Mucosa of descending colon (tissue), 3 donors: ENCODE results near the gene DCDC1. TPM values are rescaled to one million over a fixed set of nuclear protein-coding genes. Genes with fewer than 3 reads are reported as not detected.

Experiments used
- ATAC-seq: fragments of 200-7000 bp; cut with Tn5 transposase; one replicate; pipeline ENCODE4 v1.9.1; 2020; ENCODE audit warnings: mild to moderate bottlenecking, moderate library complexity
- DNase-seq, 3 donors: peaks; one replicate each; pipeline ENCODE4 v3.0.0-alpha.2; 2020
- H3K36me3 ChIP-seq: fragments of 200-600 bp; one replicate; pipeline ENCODE4 v1.8.0; 2021; ENCODE audit warnings: low read depth, mild to moderate bottlenecking
- H3K4me1 ChIP-seq: fragments of 200-600 bp; one replicate; pipeline ENCODE4 v1.8.0; 2021; ENCODE audit warnings: low read depth, mild to moderate bottlenecking
- H3K4me3 ChIP-seq: fragments of 200-600 bp; one replicate; pipeline ENCODE4 v1.8.0; 2021; ENCODE audit warnings: mild to moderate bottlenecking
- H3K9me3 ChIP-seq: fragments of 200-600 bp; one replicate; pipeline ENCODE4 v1.8.0; 2021; ENCODE audit warnings: mild to moderate bottlenecking
- CTCF ChIP-seq: fragments of 200-600 bp; IDR thresholded peaks from one replicate; pipeline ENCODE4 v1.8.0; 2022; ENCODE audit warnings: antibody characterized with exemption, mild to moderate bottlenecking
- intact Hi-C, 2 donors: fragments of 100-400 bp; cut with DNase I in 1 of 2; cut with micrococcal nuclease in 1 of 2; formaldehyde crosslinking; loops; one replicate each; pipeline versions ENCODE4 v1.11.0 to v1.11.1; 2022; cut with DNase I, micrococcal nuclease
- total RNA-seq, 3 donors: library from RNA; stranded (reverse); fragmentation: NEBNext Ultra II Directional in 2 of 3; extraction: Animal tissue kit (Norgen Biotek cat#: 25700) in 2 of 3; gene quantifications; one replicate each; pipeline versions ENCODE4 v1.2.1 to v1.2.4, GENCODE V29; 2021 to 2023
- donor health status: DM: no; HTN: no; CAD: no; lungs with moderate emphysema.
- donor health status: DM: no; HTN: no; CAD: no.
- donor health status: DM: no; HTN: yes; CAD: no.

Gene DCDC1
- total RNA-seq, 3 donors from 2014 or later = 0.22 TPM; not detected in 2

DNA sequence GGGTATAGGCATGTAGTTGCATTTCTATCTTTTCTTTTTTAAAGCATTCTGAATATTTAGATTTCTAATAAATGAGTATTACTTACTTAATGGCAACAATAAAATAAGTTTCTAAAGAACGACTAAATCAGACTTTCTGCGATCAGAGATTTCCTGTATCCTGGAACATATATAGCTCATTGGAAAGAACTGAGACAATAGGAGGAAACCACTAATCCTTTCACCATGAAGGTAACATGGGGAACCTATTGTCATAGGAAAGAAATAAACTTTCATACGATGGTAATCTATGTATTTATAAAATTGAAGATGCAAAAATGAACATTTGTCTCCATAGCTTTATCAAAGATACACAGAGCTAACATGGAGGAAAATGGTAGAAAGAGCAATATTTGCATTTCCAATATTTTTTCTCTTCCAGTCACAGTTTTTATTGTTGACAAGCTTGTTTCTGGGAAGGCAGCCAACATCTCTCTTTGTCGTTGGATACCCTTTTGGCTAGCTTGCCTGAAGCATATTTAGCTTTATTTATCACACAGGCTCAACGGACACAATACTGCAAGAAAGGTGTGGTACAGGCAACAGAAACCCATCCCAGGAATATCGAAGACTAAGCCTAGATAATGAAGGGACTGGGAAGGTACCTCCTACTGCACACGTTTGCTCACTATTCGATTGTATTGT, 490.1 kb downstream of the DCDC1 start:
- DNase-seq (peak in 1 of 3 donors; percentile 43), ATAC-seq (peak; percentile 35)
- TF ChIP-seq CTCF = no peak
- Histone ChIP-seq H3K36me3 (no peaks in the 10 kb centered on the region), H3K4me3 (no peak overlapping the region), H3K9me3 (no peaks in the 10 kb centered on the region), H3K4me1 (no peaks in the 10 kb centered on the region)
- intact Hi-C loops = no loop called here

DNA sequence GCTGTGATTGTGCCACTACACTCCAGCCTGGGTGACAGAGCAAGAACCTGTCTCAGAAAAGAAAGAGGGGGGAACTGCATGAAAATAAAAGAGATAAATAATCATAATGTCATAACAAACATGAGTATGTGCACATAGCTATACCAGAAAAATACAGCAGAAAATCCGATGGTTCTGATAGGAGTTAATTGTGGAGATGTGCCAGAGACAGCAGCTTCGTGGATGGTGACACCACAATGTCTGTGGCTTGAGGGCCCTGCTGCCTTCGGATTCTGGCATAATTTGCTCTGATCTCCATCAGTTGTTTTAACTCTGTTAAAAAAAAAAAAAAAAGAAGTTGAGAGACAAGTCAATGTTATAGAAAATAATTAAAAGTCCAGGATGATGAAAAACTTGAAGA, 491.1 kb downstream of the DCDC1 start:
- Histone ChIP-seq H3K4me3 (no peak overlapping the region), H3K36me3 (no peaks in the 10 kb centered on the region), H3K9me3 (no peaks in the 10 kb centered on the region), H3K4me1 (no peaks in the 10 kb centered on the region)
- DNase-seq (no peak), ATAC-seq (no peak)
- intact Hi-C loops = no loop called here
- TF ChIP-seq CTCF = no peak

DNA sequence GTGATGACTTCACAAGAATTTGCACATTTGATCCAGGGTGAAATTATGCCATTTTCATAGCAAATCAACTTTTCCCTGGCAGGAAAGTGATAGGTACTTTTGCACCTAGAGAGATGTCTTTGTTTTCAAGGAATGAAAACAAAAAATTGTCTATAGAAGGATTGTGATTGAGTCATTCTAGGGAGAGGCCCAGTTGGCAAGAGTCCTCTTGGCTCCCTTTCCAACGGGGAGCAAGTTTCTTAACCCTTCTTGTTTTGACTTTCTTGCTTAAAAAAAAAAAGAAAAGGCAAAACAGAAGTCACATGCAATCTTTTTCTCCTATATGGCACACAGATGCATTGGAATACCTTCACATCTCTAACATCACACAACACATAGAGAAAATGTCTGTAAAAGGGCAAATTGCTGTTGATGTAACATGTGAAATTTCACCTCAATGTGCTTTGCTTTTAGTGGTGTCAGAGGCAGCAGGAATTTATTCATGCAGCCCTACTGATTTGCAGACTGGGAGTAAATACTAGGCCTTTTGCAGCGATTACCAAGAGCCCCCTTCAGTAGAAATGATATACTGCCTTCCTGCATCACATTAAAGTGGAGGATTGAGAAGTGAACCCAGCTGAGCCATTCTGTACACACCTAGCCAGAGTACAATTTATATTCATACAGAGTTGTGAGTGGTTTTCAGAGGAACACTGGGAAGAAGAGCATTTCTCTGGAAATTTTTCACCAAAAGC, 492.7 kb downstream of the DCDC1 start:
- no peak for TF ChIP-seq CTCF
- intact Hi-C loops = no loop called here
- Histone ChIP-seq H3K9me3 (no peaks in the 10 kb centered on the region), H3K36me3 (no peaks in the 10 kb centered on the region), H3K4me3 (no peak overlapping the region), H3K4me1 (no peaks in the 10 kb centered on the region)
- ATAC-seq (no peak), DNase-seq (no peak)

GRCh38 chr11:30876228-30876627, 493.3 kb downstream of the DCDC1 start:
- no peaks in the 10 kb centered on the region for H3K36me3 ChIP-seq
- intact Hi-C loops = no loop called here

DNA sequence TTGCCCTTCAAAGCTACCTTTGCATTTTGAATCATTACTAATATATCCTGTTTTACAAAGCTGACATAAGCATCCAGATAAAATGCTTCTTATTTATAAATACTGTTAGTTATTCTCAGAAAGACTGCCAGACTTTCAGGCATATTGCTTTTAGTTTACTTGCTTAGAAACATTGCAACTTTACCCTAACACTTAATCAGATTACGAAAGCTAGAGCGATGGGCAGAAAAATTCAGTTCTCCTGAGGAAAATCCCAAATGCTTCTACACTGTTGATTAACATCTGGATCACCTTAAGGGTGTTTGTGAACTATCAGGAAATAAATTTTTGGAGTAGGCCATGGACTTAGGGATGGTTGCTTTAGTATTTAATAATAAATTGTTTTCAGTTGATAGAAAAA, 493.7 kb downstream of the DCDC1 start:
- ATAC-seq (no peak), DNase-seq (no peak)
- intact Hi-C loops = no loop called here
- Histone ChIP-seq H3K4me1 (no peaks in the 10 kb centered on the region), H3K4me3 (no peak overlapping the region), H3K36me3 (no peaks in the 10 kb centered on the region), H3K9me3 (no peaks in the 10 kb centered on the region)
- no peak for TF ChIP-seq CTCF

More at GRCh38 chr11:30876228-30876627, 493.3 kb downstream of the DCDC1 start:
- no peak for DNase-seq
- Histone ChIP-seq H3K9me3 (no peaks in the 10 kb centered on the region), H3K4me1 (no peaks in the 10 kb centered on the region), H3K4me3 (no peak overlapping the region)
- no peak for ATAC-seq
- no peak for TF ChIP-seq CTCF
